Transverse colon (tissue), 4 donors: ENCODE data around the gene STK40.

Source experiments
- POLR2AphosphoS5 ChIP-seq, 3 donors: sonication (generic); formaldehyde crosslinking; IDR thresholded peaks; one replicate each; pipeline ENCODE4 v1.6.1; 2016; ENCODE audit warnings: antibody characterized with exemption in 3 of 3
- TF ChIP-seq, protein P1 (sequence below), 5 experiments: fragments of 200-600 bp in 3 of 5; fragments of 450-650 bp in 2 of 5; sonication (generic) in 3 of 5; IDR thresholded peaks; 1 replicate in 2 of 5; 2 replicates in 3 of 5; pipeline ENCODE4 v1.5.1; 2016 to 2017; ENCODE audit warnings: antibody characterized with exemption in 5 of 5, inconsistent platforms in 3 of 5, mild to moderate bottlenecking in 2 of 5, moderate library complexity in 1 of 5

DNA sequence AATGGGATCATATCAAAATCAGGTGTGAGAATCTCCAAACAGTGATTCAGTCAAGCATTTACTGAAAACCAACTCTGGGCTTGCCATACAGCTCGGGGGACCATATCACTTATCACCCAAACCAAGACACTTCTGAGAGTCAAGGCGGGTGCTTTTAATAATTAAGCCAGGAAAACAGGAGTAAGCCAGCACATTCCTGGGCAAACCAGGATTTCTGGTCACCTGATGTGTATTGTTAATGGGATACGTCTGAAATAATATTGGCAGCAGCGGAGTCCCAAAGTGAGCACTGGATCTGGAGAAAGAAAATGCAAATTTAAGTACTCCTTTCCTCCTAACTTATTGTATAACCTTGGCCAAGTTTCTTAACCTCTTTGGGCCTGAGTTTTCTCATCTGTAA, 46.9 kb upstream of the STK40 start:
- TF ChIP-seq, protein P1, sequence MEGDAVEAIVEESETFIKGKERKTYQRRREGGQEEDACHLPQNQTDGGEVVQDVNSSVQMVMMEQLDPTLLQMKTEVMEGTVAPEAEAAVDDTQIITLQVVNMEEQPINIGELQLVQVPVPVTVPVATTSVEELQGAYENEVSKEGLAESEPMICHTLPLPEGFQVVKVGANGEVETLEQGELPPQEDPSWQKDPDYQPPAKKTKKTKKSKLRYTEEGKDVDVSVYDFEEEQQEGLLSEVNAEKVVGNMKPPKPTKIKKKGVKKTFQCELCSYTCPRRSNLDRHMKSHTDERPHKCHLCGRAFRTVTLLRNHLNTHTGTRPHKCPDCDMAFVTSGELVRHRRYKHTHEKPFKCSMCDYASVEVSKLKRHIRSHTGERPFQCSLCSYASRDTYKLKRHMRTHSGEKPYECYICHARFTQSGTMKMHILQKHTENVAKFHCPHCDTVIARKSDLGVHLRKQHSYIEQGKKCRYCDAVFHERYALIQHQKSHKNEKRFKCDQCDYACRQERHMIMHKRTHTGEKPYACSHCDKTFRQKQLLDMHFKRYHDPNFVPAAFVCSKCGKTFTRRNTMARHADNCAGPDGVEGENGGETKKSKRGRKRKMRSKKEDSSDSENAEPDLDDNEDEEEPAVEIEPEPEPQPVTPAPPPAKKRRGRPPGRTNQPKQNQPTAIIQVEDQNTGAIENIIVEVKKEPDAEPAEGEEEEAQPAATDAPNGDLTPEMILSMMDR (IDR thresholded peaks at IDR 0.05): no peak
- no peak for TF ChIP-seq POLR2AphosphoS5 (IDR thresholded peaks at IDR 0.05)
